Heart left ventricle (tissue), 16 donors: ENCODE results near the gene SDHAF3. TPM values are rescaled to one million over a fixed set of nuclear protein-coding genes. Genes with fewer than 3 reads are reported as not detected.
"Not testable (repeated sequence)": the region's sequence is repeated elsewhere in the genome, so short reads cannot be mapped to it uniquely, and the experiment has no call there.

Source experiments
- ATAC-seq, 4 donors: fragments of 200-7000 bp; cut with Tn5 transposase; one replicate each; pipeline ENCODE4 v1.9.1; 2020 to 2022; ENCODE audit warnings: moderate library complexity in 4 of 4, mild to moderate bottlenecking in 3 of 4, moderate number of reproducible peaks in 1 of 4
- DNase-seq, 5 donors: peaks; one replicate each; pipeline ENCODE4 v3.0.0-alpha.2; 2020
- H3K27ac ChIP-seq, 12 donors: fragments of 200-600 bp; sonication (generic) in 4 of 12; one replicate each; pipeline versions ENCODE4 v1.5.0 to v1.8.0; 2016 to 2022; ENCODE audit warnings: mild to moderate bottlenecking in 2 of 12
- H3K27me3 ChIP-seq, 9 donors: fragments of 200-600 bp; sonication (generic) in 2 of 9; one replicate each; pipeline versions ENCODE4 v1.5.1 to v1.8.0; 2016 to 2022; ENCODE audit warnings: mild to moderate bottlenecking in 3 of 9
- H3K36me3 ChIP-seq, 9 donors: fragments of 200-600 bp; sonication (generic) in 2 of 9; one replicate each; pipeline versions ENCODE4 v1.5.0 to v1.8.0; 2018 to 2022; ENCODE audit warnings: mild to moderate bottlenecking in 2 of 9
- H3K4me1 ChIP-seq, 12 donors: fragments of 200-600 bp; sonication (generic) in 4 of 12; one replicate each; pipeline versions ENCODE4 v1.5.0 to v1.8.0; 2016 to 2022; ENCODE audit warnings: mild to moderate bottlenecking in 3 of 12
- H3K4me3 ChIP-seq, 12 donors: fragments of 200-600 bp; sonication (generic) in 4 of 12; one replicate each; pipeline versions ENCODE4 v1.5.0 to v1.8.0; 2017 to 2022; ENCODE audit warnings: mild to moderate bottlenecking in 9 of 12, moderate library complexity in 4 of 12
- H3K9me3 ChIP-seq, 12 donors: fragments of 200-600 bp; sonication (generic) in 4 of 12; one replicate each; pipeline versions ENCODE4 v1.5.0 to v1.8.0; 2016 to 2022; ENCODE audit warnings: mild to moderate bottlenecking in 1 of 12
- CTCF ChIP-seq, 12 donors: fragments of 200-600 bp; sonication (generic) in 4 of 12; IDR thresholded peaks; one replicate each; pipeline versions ENCODE4 v1.5.0 to v1.8.0; 2018 to 2022; ENCODE audit warnings: antibody characterized with exemption in 12 of 12, mild to moderate bottlenecking in 5 of 12
- POLR2A ChIP-seq, 2 donors: fragments of 450-650 bp; IDR thresholded peaks; one replicate each; pipeline ENCODE4 v1.6.1; 2017; ENCODE audit warnings: antibody characterized with exemption in 2 of 2, mild to moderate bottlenecking in 2 of 2, moderate library complexity in 2 of 2
- WGBS, 4 donors: extraction: QIAGEN DNeasy Blood & Tissue Kit in 2 of 4; methylation state at CpG; one replicate each; pipeline versions ENCODE4 v1.1.5 to v1.1.7; 2013 to 2018; 5-methylcytosine and 5-hydroxymethylcytosine counted together
- intact Hi-C, 10 donors: fragments of 100-400 bp; cut with DNase I; formaldehyde crosslinking; loops; one replicate each; pipeline versions ENCODE4 v1.11.1 to v1.14.2; 2022
- polyA plus RNA-seq, 2 donors: library from polyadenylated mRNA; stranded (reverse); fragments of 200-250 nt; gene quantifications; one replicate each; pipeline ENCODE4 v1.2.3, GENCODE V29; 2013
- total RNA-seq, 9 donors: library from RNA; depleted of rRNA in 2 of 9; stranded (reverse); fragments of >200 nt in 2 of 9; fragmentation: NEBNext Ultra II Directional in 3 of 9; extraction: Animal tissue kit (Norgen Biotek cat#: 25700) in 3 of 9; gene quantifications; one replicate each; pipeline versions ENCODE4 v1.1.0 to v1.2.4, GENCODE V29; 2016 to 2023
- donor health status: ischemic (EF 13 %, LVEDD 7.1; RV severe dilation, severe dysfunction).
- donor health status: healthy with polysubstance abuse.
- donor health status: DM: no; HTN: yes; CAD: no.
- donor health status: DM: no; HTN: no; CAD: no.
- donor health status: ischemic (EF 25% LVEDD 6.9; RV normal size, moderate dysfunction).
- donor health status: ischemic (EF 25% LVEDD 5.7; RV mildly dilated, moderate dysfunction).
- donor health status: healthy.
- donor health status: DM: yes; HTN: yes; CAD: no.
- donor health status: ischemic (EF 35%, LVEDD 5.7; RV mildly dilated, moderate dysfunction).
- donor health status: nonischemic (EF 11% LVEDD 7.7; RV severe dilation, severe dysfunction).
- donor health status: DM: yes; HTN: yes; CAD: no.
- donor health status: PGD.
- donor health status: ischemic (EF 29% LVEDD 5.4; RV normal size, mild dysfunction).
- donor health status: nonischemic (EF 23%, LVEDD 6.1; RV moderate dilation, normal function).

The SDHAF3 gene
- total and polyA plus RNA-seq, 11 donors, result 8.4 to 21.5 (median 16.9) TPM

DNA sequence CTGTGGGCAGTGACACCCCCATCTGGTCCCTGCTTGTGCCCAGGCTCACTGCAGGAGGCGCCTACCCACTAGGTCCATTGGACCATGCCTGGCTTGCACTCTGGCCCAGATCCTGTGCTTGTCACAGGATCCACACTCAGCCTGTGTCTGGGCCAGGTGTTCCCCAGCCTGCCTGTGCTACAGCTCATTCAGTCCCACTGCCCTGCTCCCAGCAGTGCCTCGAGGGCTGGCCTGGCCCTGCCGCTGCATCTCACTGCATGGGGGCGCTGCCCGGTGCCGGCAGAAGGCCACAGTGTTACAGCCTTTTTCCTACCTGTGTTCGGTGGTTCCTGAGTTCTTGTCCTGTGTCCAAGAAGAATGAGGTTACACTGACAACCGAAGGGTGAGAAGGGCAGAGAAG lies 21.3 kb downstream of the SDHAF3 start:
- WGBS, 4 donors, result 90 to 100% (median 98%) methylated on average over 3 to 8 of the region's 8 CpGs
- TF ChIP-seq POLR2A (IDR thresholded peaks at IDR 0.05), result no peak
- TF ChIP-seq CTCF (IDR thresholded peaks at IDR 0.05), result no peak
- H3K27me3 ChIP-seq, result no peaks in the 10 kb centered on the region
- no peak overlapping the region for H3K4me3 ChIP-seq
- ATAC-seq (no peak), DNase-seq (no peak)
- no peaks in the 10 kb centered on the region for H3K4me1 ChIP-seq
- H3K36me3 ChIP-seq, result peaks cover 0 to 13% (median 0%) of the 10 kb centered on the region in 9 donors
- intact Hi-C loops, result no loop called here
- peaks cover 0 to 34% (median 15%) of the 10 kb centered on the region in 12 donors for H3K9me3 ChIP-seq
- H3K27ac ChIP-seq, result no peak overlapping the region

DNA sequence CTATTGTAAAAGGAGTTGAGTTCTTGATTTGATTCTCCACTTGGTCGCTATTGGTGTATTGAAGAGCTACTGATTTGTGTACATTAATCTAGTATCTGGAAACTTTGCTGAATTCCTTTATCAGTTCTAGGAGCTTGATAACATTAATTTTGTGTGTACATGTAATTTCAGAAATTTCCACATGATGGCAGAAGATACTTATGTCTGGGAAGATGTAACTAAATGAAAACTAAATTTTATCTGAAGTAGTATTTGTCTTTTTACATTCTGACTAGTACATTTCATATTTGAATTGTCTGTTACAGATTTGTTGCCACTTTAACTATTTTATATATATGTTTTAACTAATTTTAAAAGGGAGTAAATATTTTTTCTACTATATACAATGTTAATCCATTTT lies 27.6 kb downstream of the SDHAF3 start:
- H3K4me1 ChIP-seq, result no peaks in the 10 kb centered on the region
- H3K36me3 ChIP-seq, result peaks cover 0 to 3% (median 0%) of the 10 kb centered on the region in 9 donors
- TF ChIP-seq POLR2A (IDR thresholded peaks at IDR 0.05) (no peak), CTCF (IDR thresholded peaks at IDR 0.05) (peak in 10 of 12 donors; percentile 19 to 50 (median 38))
- H3K27me3 ChIP-seq, result no peaks in the 10 kb centered on the region
- peaks cover 0 to 19% (median 8%) of the 10 kb centered on the region in 12 donors for H3K9me3 ChIP-seq
- intact Hi-C loops, result no loop called here
- H3K27ac ChIP-seq, result no peak overlapping the region
- no peak for DNase-seq
- ATAC-seq, result no peak
- H3K4me3 ChIP-seq, result no peak overlapping the region
- 68 to 80% (median 75%) methylated on average over 1 of the region's 1 CpG for WGBS, 4 donors

DNA sequence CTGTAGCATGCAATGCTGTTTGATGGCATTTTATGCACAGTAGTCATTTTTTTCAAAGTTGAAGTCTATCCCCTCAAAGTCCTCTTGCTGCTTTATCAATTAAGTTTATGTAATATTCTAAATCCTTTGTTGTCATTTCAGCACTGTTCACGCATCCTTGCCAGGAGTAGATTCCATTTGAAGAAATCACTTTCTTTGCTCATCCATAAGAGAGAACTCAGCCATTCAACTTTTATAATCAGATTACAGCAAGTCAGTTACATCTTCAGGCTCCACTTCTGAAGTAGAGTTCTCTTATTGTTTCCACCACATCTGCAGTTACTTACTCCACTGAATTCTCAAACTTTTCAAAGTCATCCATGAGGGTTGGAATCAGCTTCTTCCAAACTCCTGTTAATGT lies 32.3 kb downstream of the SDHAF3 start:
- no peaks in the 10 kb centered on the region for H3K27me3 ChIP-seq
- TF ChIP-seq POLR2A (IDR thresholded peaks at IDR 0.05) (no peak), CTCF (IDR thresholded peaks at IDR 0.05) (no peak)
- WGBS, 4 donors, result 91 to 95% (median 94%) methylated on average over 1 of the region's 1 CpG
- no peaks in the 10 kb centered on the region for H3K4me1 ChIP-seq
- H3K9me3 ChIP-seq, result no peaks in the 10 kb centered on the region
- no peaks in the 10 kb centered on the region for H3K36me3 ChIP-seq
- DNase-seq (no peak), ATAC-seq (no peak)
- no peak overlapping the region for H3K4me3 ChIP-seq
- H3K27ac ChIP-seq, result no peak overlapping the region
- intact Hi-C loops, result no loop called here

DNA sequence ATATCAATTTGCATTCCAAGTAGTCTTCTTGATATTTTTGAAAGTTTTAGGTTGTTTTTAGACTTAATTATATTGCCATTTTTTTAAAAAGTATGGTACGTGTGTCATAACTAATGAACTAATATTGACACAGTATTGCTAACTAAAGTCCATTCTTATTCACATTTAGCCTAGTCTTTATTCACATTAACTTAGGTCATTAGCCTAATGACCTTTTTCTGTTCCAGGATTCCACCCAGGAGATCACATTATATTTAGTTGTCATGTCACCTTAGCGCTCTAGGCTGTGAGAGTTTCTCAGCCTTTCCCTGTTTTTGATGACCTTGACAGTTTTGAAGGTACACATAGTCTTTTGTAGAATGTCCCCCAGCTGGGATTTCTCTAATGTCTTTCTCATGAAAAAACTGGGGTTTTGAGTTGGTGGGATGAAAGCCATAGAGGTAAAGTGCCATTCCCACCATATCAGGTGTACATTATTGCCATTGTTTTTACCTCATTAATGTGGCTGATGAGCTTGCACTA lies 38.5 kb downstream of the SDHAF3 start:
- Histone ChIP-seq H3K4me3 (no peak overlapping the region), H3K9me3 (peaks cover 0 to 8% (median 0%) of the 10 kb centered on the region in 12 donors), H3K36me3 (no peaks in the 10 kb centered on the region), H3K27me3 (no peaks in the 10 kb centered on the region), H3K4me1 (no peaks in the 10 kb centered on the region), H3K27ac (no peak overlapping the region)
- WGBS, 4 donors, result 97 to 98% (median 98%) methylated on average over 2 of the region's 2 CpGs
- intact Hi-C loops, result no loop called here
- TF ChIP-seq POLR2A (IDR thresholded peaks at IDR 0.05) (no peak), CTCF (IDR thresholded peaks at IDR 0.05) (no peak)
- no peak for DNase-seq
- ATAC-seq, result no peak

- ATAC-seq, H3K36me3 ChIP-seq: not testable (repeated sequence)
These were observed 42.5 kb downstream of the SDHAF3 start for GRCh38 chr7:97159984-97160383.

GRCh38 chr7:97161609-97162008 lies 44.1 kb downstream of the SDHAF3 start:
- H3K27me3 ChIP-seq, DNase-seq, H3K9me3 ChIP-seq, H3K27ac ChIP-seq, H3K36me3 ChIP-seq, ATAC-seq, intact Hi-C loops, H3K4me3 ChIP-seq, H3K4me1 ChIP-seq: not testable (repeated sequence)
- 92 to 100% (median 99%) methylated on average over 1 of the region's 1 CpG for WGBS, 4 donors

More at GRCh38 chr7:97159984-97160383, 42.5 kb downstream of the SDHAF3 start:
- H3K9me3 ChIP-seq, DNase-seq, intact Hi-C loops, H3K4me3 ChIP-seq, H3K27me3 ChIP-seq, H3K27ac ChIP-seq, H3K4me1 ChIP-seq: not testable (repeated sequence)
- 96 to 98% (median 97%) methylated on average over 17 to 26 of the region's 26 CpGs for WGBS, 4 donors
